ENCODE results near the gene CNOT6L.

GRCh38 chr4:77669946-77670590 is 149.1 kb downstream of the CNOT6L start:
- TF ChIP-seq CTCF (conservative IDR thresholded peaks at IDR 0.05 in 1 of 2, IDR thresholded peaks at IDR 0.05 in 1 of 2; ENCODE audit: low read depth in 1 of 2, low read length in 2 of 2) = no peak
- no peak for TF ChIP-seq EZH2 (IDR thresholded peaks at IDR 0.05; ENCODE audit: low read length, missing control alignments)
